ENCODE measurements around the gene SLC12A5.

Gene SLC12A5

GRCh38 chr20:46010491-46011391 is 18.3 kb upstream of the SLC12A5 start:
- no peaks in the 10 kb centered on the region for H3K79me2 ChIP-seq (ENCODE audit: low read length)
- no peak overlapping the region for H3K4me2 ChIP-seq (ENCODE audit: low read depth, low read length)
- H3K27ac ChIP-seq (ENCODE audit: low read length) = no peak overlapping the region
- TF ChIP-seq EZH2 (optimal IDR thresholded peaks at IDR 0.05; ENCODE audit: low read depth, low read length) (no peak), EZH2phosphoT487 (IDR thresholded peaks at IDR 0.05; ENCODE audit: low read length) (no peak)
- TF ChIP-seq, protein P1, sequence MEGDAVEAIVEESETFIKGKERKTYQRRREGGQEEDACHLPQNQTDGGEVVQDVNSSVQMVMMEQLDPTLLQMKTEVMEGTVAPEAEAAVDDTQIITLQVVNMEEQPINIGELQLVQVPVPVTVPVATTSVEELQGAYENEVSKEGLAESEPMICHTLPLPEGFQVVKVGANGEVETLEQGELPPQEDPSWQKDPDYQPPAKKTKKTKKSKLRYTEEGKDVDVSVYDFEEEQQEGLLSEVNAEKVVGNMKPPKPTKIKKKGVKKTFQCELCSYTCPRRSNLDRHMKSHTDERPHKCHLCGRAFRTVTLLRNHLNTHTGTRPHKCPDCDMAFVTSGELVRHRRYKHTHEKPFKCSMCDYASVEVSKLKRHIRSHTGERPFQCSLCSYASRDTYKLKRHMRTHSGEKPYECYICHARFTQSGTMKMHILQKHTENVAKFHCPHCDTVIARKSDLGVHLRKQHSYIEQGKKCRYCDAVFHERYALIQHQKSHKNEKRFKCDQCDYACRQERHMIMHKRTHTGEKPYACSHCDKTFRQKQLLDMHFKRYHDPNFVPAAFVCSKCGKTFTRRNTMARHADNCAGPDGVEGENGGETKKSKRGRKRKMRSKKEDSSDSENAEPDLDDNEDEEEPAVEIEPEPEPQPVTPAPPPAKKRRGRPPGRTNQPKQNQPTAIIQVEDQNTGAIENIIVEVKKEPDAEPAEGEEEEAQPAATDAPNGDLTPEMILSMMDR (IDR thresholded peaks at IDR 0.05; ENCODE audit: low read length) = no peak
- peaks cover 5% of the 10 kb centered on the region; the same call in 1 of the 2 replicates for H3K4me1 ChIP-seq (ENCODE audit: low read length)
- no peaks in the 10 kb centered on the region for H4K20me1 ChIP-seq (ENCODE audit: insufficient read depth, low read length)
- H3K9me2 ChIP-seq (replicated peaks; ENCODE audit: insufficient read depth, low read length) = no peaks in the 10 kb centered on the region
- H3K9me3 ChIP-seq (replicated peaks; ENCODE audit: insufficient read depth, low read length) = no peaks in the 10 kb centered on the region
- H3K9ac ChIP-seq (ENCODE audit: low read length) = no peak overlapping the region
- DNase-seq = no peak
- peaks cover 67% of the 10 kb centered on the region for H3K27me3 ChIP-seq (replicated peaks; ENCODE audit: insufficient read depth, low read length)
- H2AFZ ChIP-seq (ENCODE audit: low read length) = no peak overlapping the region
- H3F3A ChIP-seq (ENCODE audit: insufficient read depth, low read length) = no peaks in the 10 kb centered on the region
- H3K4me3 ChIP-seq (ENCODE audit: low read length) = no peak overlapping the region
- no peaks in the 10 kb centered on the region for H3K36me3 ChIP-seq (replicated peaks; ENCODE audit: insufficient read depth, low read length)

GRCh38 chr20:46011631-46012482 is 17.2 kb upstream of the SLC12A5 start:
- no peak for TF ChIP-seq EZH2 (optimal IDR thresholded peaks at IDR 0.05; ENCODE audit: low read depth, low read length)
- TF ChIP-seq, protein P1 (IDR thresholded peaks at IDR 0.05; ENCODE audit: low read length) = peak; percentile 44
- no peak for TF ChIP-seq EZH2phosphoT487 (IDR thresholded peaks at IDR 0.05; ENCODE audit: low read length)
- Histone ChIP-seq H3K4me2 (ENCODE audit: low read depth, low read length) (no peak overlapping the region), H3K36me3 (replicated peaks; ENCODE audit: insufficient read depth, low read length) (no peaks in the 10 kb centered on the region), H3K9me2 (replicated peaks; ENCODE audit: insufficient read depth, low read length) (no peaks in the 10 kb centered on the region), H3K27ac (ENCODE audit: low read length) (no peak overlapping the region), H3K4me1 (ENCODE audit: low read length) (peaks cover 5% of the 10 kb centered on the region; the same call in 1 of the 2 replicates), H4K20me1 (ENCODE audit: insufficient read depth, low read length) (no peaks in the 10 kb centered on the region), H3K4me3 (ENCODE audit: low read length) (no peak overlapping the region), H3K27me3 (replicated peaks; ENCODE audit: insufficient read depth, low read length) (peaks cover 69% of the 10 kb centered on the region), H2AFZ (ENCODE audit: low read length) (no peak overlapping the region), H3K9me3 (replicated peaks; ENCODE audit: insufficient read depth, low read length) (no peaks in the 10 kb centered on the region), H3K9ac (ENCODE audit: low read length) (no peak overlapping the region), H3F3A (ENCODE audit: insufficient read depth, low read length) (no peaks in the 10 kb centered on the region), H3K79me2 (ENCODE audit: low read length) (no peaks in the 10 kb centered on the region)
- DNase-seq = no peak

GRCh38 chr20:46012921-46013320 is 16.1 kb upstream of the SLC12A5 start:
- DNase-seq = no peak
- TF ChIP-seq EZH2 (optimal IDR thresholded peaks at IDR 0.05; ENCODE audit: low read depth, low read length) (no peak), EZH2phosphoT487 (IDR thresholded peaks at IDR 0.05; ENCODE audit: low read length) (no peak)
- TF ChIP-seq, protein P1 (IDR thresholded peaks at IDR 0.05; ENCODE audit: low read length) = no peak
- Histone ChIP-seq H2AFZ (ENCODE audit: low read length) (no peak overlapping the region), H4K20me1 (ENCODE audit: insufficient read depth, low read length) (no peaks in the 10 kb centered on the region), H3K4me1 (ENCODE audit: low read length) (peaks cover 5% of the 10 kb centered on the region; the same call in 1 of the 2 replicates), H3K9me2 (replicated peaks; ENCODE audit: insufficient read depth, low read length) (no peaks in the 10 kb centered on the region), H3K9ac (ENCODE audit: low read length) (no peak overlapping the region), H3K27me3 (replicated peaks; ENCODE audit: insufficient read depth, low read length) (peaks cover 62% of the 10 kb centered on the region), H3K4me3 (ENCODE audit: low read length) (no peak overlapping the region), H3F3A (ENCODE audit: insufficient read depth, low read length) (no peaks in the 10 kb centered on the region), H3K4me2 (ENCODE audit: low read depth, low read length) (no peak overlapping the region), H3K79me2 (ENCODE audit: low read length) (no peaks in the 10 kb centered on the region), H3K9me3 (replicated peaks; ENCODE audit: insufficient read depth, low read length) (no peaks in the 10 kb centered on the region), H3K36me3 (replicated peaks; ENCODE audit: insufficient read depth, low read length) (no peaks in the 10 kb centered on the region), H3K27ac (ENCODE audit: low read length) (no peak overlapping the region)
